Activated CD4-positive, alpha-beta T cell treated with anti-CD3 and anti-CD28 coated beads, Interleukin-2, amount 50 U/mL, for 1 hour (primary cell): Measurements from ENCODE around the gene LIMS1.
"Not testable (repeated sequence)": the region's sequence is repeated elsewhere in the genome, so short reads cannot be mapped to it uniquely, and the experiment has no call there.

ENCODE experiments used
- DNase-seq: peaks from one replicate; pipeline ENCODE4 v3.0.0-alpha.2; 2020

Gene LIMS1, protein sequence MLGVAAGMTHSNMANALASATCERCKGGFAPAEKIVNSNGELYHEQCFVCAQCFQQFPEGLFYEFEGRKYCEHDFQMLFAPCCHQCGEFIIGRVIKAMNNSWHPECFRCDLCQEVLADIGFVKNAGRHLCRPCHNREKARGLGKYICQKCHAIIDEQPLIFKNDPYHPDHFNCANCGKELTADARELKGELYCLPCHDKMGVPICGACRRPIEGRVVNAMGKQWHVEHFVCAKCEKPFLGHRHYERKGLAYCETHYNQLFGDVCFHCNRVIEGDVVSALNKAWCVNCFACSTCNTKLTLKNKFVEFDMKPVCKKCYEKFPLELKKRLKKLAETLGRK

DNA sequence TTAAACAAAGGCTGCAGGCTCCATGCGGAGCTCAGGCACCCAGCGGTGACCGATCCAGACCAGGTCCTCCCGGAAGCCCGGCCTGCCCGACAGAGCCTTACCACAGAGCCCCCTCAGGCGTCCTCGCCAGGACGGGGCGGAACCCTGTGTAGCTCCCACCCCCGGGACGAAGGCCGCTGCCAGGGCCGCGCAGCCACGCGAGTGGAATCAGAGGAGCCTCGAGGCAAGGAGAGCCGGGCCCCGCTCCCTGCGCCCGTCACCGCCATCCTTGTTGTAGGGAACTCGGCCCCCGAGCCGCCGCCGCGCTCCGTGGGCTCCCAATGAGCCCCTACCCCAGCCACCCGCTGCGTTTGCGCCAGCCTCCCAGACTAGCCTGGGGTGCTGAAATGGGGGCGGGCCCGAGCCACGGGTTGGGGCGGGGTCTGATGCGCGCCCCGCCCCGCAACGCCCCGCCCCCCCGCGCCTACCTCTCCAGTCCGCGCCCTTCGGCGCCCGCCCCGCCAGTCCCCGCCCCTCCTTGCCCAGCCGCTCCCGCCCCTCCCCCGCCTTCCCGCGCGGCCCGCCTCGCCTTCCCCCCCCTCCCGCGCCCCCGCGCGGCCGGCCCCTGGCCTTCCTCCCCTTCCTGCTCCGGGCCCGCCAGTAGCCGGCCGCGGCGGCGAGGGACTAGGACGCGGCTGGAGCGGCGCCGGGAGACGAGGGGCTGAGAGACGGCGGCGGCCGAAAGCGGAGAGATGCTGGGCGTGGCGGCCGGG, at the start of gene LIMS1:
Gene LIMS1 (plus strand): TSS at position 639 of the 752 bp plus-strand sequence. CDS start 93 bp downstream, at position 732.
- DNase-seq = peak; percentile 85

DNA sequence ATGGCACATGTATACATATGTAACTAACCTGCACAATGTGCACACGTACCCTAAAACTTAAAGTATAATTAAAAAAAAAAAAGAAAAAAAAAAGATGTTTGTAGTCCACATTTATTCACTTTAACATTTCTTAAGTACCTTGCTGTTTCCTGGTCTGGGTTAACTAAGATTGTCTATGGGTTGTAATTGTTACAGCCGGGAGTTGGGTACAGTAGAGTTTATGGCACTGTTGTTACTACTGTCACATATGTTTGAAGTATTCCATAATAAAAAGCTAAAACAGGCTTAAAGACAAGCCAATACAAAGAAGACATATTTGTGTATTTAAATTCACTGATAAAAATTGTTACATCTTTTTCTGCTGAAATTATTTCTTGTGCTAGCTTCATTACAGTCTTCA, 49.0 kb upstream of the LIMS1 start:
- no peak for DNase-seq

DNA sequence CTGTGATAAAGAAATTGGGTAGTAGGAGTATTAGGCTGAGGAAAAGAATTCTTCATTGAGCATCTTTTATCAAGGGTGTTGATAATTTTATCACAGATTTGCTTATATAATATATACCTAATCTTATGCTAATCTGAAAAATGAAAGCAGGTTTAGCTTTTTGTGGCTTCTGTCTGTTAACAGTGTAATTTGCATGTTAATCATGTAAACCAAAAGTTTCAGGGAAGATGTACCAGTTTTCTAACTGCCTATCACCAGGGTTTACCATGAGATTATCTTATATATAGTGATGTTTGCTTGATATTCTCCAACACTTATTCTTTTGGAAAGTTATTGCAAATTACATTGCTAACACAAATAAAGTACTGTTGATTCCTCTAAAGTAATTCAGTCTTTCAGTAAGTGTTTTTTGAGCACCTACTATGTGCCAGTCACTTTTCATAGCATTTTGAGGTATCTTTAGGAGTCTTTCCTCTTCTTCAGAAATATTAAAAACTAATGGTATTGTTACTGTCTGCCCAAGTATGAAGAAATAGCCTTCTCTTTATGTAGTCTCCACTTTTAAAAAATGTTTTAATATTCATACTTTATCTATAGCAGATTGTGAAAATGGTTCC, 43.7 kb upstream of the LIMS1 start:
- DNase-seq = no peak

DNA sequence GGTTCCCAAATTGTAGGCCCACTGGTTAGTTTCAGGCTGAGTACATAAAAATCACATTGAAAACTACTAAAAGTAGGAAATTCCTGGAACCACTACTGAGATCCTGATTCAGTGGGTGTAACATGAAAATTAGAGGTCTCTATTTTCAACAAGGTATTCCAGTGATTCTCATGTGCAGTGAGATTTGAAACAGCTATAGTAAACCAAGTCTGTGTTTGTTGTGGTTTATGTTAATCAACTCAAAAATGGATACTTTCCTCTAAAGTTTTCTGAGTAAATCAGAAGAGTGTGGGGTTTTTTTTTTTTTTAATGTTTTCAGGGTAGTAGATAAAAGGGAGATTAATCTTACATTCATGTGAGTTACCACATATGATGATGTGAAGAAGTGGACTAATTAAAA, 42.4 kb upstream of the LIMS1 start:
- DNase-seq = no peak

DNA sequence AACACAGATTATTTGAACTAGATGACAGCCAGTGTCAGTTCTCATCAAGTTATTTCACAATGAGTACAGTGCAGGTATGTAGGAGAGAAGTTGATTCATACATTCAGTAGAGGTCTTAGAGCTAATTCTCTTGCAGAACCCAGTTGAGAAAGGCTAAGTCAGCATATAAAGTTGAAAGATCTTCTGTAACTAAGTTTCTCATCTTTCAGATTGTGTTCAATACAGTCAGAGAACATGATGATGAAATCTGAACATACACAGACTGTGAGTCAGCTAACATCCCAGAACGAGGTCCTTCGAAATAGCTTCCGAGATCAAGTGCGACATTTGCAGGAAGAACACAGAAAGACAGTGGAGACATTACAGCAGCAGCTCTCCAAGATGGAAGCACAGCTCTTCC, 41.9 kb upstream of the LIMS1 start:
- no peak for DNase-seq

DNA sequence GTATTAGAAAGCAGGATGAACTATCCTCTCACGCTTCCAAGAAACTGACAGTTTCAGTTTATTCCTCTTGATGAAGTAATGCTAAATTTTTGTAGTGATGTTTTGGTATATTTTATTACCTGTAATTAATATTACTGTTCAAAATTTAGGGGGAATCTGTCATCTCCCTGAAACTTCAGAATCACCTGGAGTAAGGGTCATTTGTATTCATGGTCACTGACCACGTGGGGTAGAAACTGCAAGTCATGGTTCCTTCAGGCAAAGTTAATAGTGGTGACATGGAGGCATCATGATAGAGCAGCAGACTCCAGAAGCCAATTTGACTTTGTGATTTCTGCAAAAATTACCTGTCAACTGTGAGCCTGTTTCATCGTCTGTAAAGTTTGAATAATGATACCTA, 38.1 kb upstream of the LIMS1 start:
- not testable (repeated sequence) for DNase-seq

DNA sequence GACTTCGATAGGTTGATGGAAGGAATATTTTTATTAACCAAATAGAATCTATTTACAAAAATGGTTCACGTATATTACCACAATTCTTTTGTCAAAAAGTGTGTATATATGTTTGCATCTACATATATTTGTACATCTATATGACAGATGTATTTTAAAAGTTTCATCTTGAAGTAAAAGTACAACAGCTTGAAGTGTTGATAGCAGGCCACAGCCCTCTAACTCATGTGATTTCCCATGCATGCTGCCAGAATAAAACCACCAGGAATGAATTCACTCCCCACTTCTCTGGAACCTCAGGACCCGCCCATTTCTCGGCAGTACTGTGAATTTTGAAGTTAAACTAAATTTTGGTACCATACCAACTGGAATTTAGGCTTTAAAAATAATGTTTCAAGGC, 26.6 kb upstream of the LIMS1 start:
- not testable (repeated sequence) for DNase-seq

DNA sequence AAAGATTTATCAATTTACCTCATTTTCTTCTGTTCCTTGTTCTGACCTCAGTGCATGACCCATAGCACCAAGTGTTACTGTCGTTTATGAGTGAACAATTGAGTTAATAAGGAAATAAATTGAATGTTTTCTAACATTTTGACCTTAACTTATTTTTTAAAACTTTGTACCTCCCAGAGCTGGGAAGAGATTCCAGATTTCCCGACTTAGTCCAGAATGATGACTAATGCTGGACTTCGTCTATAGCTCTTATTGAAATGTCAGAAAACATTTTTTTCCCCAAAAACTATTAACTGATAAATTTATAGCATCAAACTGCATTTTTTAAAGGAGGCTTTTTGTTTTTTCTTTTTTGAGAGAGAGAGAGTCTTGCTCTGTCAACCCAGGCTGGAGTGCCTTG, 21.8 kb upstream of the LIMS1 start:
- not testable (repeated sequence) for DNase-seq

DNA sequence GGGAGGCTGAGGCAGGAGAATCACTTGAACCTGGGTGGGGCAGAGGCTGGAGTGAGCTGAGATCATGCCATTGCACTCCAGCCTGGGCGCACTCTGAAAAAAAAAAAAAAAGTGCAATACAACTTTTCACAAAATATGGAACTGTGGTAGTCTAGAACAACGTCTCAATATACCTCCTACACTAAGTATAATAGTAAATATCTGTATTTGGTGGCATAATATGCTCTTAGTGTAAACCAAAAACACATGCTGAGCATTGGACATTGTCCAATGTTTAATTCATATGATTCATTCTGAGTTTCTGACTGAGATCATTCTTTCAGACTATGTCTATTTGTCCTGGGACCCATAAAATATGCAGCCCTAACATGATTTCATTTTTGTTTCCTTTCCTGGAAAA, 19.8 kb upstream of the LIMS1 start:
- DNase-seq = not testable (repeated sequence)

DNA sequence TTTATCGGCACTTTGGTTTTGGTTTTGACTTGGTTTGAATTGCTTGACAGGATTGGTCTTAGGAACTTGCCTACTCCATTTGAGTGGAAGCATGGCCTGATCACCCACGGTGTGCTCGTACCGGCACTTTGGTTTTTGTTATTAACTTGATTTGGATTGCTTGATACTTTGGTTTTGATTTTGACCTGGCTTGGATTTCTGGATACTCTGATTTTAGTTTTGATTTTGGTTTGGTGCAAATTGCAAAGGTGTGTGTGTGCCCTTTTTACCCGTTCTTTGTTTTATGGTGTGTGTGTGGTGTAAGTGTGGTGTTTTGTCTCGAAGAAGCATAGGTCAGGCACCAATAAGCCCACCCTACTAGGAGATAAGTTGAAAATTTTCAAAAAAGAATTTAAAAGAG, 9.6 kb upstream of the LIMS1 start:
- not testable (repeated sequence) for DNase-seq

DNA sequence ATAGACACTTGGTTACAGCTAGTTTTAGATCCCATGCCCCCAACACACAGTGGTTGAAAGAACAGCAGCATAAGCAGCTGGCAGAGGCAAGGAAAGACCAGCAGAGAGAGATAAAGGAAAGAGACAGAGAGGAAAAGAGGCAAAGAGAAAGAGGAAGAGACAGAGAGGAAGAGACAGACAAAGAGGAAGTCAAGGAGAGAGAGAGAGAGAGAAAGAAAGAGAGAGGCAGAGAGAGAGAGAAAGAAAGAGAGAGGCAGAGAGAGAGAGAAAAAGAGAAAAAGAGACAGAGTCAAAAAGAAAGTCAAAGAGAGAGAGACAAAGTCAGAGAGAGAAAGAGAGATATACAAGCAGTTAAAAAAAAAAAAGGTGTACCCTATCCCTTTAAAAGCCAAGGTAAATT, 9.0 kb upstream of the LIMS1 start:
- DNase-seq = not testable (repeated sequence)

DNA sequence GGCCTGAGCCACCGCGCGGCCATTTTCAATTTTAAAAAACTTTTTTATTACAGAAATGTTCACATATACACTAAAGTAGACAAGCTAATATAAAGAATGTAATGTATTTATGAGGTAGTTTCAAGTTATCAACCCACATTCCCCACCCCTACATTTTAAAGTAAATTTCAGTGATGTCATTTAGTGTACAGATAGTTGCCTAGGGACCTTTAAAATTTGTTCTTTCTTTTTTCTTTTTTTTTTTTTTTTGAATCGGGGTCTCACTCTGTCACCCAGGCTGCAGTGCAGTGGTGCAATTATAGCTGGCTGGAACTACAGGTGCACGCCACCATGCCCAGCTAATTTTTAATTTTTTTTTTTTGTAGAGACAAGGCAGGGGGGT, 2.6 kb upstream of the LIMS1 start:
- DNase-seq = no peak

DNA sequence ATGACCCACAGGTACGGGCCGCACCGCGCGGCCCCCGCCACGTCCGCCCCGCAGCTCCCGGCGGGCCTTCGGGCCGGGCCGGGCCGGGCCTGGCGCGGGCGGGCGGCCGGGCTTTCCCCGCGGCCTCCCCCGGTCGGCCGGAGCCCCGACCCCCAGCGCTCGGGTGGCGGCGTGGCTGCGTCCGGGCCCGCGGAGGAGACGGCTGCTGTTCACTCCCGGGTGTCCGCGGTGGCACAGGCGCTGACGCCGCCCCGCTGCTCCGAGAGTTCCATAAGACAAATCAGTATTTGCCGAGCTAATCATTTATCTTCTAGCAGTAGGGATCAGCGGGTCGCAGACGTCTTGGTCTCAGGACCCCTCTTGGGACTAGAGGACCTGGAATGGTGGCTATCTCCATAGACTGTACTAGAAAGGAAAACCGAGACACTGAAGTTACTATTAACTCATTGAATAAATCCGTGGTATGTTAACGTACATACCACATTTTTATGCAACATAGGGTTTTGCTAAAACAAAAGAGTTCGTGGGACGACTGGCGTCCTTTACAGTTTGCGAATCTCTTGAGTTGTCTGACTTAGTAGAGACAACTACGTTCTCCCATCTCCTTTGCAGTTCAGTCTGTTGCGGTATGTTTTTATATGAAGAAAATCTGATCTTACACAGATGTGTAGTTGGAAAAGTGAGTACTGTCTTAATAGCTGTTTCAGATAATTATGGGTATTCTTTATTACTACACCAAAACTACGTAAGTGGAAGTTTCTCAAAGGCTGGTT, 500 bp downstream of the LIMS1 start:
- DNase-seq = peak; percentile 32

DNA sequence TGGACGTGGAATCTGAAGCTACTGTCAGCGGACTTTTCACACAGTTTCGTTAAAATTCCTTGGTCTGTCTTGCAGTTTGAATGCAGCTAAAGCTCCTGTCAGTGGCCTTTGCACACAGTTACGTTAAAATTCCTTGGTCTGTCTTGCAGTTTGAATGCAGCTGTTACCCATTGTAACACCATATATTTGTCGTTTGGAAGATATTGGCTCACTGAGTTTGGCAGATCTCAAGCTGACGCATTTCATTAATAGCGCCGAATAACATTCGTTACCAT, 1.0 kb downstream of the LIMS1 start:
- DNase-seq = no peak

DNA sequence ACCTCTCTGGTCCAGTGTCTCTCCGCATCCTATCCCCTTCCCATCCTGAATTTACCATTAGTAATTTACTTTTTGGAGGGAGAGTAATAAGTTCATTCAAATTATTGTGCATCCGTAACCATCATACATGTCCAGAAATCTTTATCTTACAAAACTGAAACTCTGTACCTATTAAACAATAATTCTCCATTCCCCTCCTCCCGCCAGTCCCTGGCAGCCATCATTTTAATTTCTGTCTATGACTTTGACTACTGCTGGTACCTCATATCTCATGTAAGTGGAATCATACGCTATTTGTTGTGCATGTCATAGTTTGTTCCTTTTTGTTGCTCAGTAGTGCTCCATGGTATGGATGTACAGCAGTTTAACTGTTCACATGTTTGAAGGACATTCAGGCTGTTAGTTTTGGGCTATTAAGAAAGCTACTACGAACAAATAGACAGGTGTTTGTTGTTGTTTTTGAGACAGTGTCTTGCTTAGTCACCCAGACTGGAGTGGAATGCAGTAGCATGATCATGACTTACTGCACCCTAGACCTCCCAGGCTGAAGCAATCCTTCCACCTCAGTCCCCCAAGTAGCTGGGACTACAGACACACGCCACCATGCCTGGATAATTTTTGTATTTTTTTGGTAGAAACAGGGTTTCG, 2.0 kb downstream of the LIMS1 start:
- no peak for DNase-seq

DNA sequence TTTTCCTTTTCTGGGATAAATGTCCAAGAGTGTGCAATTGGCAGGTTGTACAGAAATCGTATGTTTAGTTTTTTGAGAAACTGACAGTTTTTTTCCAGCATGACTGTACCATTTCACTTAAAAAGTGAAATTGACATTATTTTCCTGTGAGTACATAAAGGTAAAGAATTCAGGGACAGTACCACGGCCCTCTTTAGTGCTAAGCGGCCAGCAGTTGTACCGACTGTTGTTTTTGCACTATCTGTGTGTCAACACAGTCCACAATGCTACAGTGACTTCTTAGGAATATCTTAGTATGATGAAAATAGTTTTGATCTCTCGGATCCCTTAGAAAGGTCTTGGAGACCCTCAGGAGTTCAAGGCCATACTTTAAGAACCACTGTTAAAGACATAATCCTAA, 2.6 kb downstream of the LIMS1 start:
- DNase-seq = no peak

DNA sequence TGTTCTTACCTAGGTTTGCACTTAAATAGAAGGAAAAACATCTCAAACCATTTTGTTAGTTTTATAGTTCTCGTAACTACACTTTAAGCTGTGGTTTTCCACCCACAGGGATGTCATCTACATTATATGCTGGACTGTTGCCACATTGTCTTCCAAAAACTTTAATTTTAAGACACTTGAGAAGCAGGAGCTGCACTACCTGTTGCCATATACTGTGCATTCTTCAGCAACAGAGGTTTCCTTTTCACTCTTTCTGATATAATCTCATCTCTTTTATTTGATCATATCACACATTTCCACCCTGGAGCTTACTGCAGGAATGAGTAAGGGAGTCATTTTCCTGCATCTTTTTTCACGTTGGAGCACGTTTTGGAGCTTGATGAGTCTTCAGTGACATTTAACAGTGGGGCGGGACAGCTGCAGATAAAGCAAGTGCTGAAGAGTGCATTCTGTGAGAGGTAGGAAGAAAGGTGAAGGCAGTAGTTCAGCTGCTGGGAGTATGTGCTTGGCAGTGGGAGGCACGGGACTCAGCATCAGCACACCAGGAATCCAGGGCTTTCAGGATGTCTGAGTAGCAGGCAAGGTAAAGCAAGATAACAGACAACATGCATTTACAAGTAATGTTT, 3.8 kb downstream of the LIMS1 start:
- DNase-seq = no peak

DNA sequence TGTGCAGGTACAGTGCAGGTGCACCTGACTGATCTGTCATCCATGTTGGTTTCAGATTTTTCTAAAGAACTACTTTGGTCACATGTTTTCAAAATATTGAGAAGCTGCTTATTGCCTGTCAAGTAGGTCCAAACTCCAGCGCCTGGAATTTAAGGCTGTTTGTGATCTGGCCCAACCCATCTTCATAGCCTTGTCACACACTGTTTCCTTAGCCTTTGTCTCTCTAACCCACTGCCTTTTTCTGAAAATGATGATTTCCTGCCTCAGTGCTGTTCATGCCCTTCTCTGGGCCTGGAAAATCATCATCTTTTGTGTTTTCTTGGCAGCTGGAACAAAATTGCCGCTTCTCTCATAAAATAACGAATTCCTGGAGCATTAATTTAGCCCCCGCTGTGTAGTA, 7.2 kb downstream of the LIMS1 start:
- no peak for DNase-seq

DNA sequence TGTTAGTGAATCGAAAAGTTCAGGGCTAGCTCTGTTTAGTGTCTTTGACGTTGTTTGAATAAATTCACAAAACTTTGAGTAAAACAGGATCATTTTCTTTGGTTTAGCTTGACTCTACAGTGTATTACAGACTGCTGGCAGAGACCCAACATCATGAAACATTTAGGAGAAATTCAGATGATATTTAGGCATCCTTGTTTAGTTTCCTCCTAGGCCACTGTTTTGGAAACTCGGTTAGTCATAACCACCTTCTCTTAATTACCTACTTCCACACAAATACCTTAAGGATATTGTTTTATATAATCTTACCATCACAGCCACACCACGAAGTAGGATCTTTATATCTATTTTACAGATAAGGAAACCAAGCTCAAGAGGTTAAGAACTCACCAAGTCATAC, 7.8 kb downstream of the LIMS1 start:
- no peak for DNase-seq

DNA sequence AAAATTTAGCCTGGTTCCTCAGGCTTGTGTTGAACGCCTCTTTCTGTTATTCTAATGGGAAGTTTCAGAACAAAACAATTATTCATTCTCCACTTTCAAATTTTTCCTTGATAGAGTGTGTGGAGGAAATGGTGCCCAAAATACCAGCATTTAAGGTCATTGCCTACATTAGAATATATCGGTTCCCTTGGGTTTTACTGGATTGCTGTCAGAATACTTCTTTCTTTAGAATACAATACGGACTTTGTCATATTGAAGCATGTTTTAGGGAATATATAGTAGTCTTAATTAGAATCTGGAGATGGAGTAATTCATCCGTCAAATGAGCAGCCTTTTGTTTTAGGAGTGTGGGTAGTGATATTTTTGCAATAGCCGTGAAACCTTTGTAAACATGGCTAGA, 13.3 kb downstream of the LIMS1 start:
- DNase-seq = no peak

DNA sequence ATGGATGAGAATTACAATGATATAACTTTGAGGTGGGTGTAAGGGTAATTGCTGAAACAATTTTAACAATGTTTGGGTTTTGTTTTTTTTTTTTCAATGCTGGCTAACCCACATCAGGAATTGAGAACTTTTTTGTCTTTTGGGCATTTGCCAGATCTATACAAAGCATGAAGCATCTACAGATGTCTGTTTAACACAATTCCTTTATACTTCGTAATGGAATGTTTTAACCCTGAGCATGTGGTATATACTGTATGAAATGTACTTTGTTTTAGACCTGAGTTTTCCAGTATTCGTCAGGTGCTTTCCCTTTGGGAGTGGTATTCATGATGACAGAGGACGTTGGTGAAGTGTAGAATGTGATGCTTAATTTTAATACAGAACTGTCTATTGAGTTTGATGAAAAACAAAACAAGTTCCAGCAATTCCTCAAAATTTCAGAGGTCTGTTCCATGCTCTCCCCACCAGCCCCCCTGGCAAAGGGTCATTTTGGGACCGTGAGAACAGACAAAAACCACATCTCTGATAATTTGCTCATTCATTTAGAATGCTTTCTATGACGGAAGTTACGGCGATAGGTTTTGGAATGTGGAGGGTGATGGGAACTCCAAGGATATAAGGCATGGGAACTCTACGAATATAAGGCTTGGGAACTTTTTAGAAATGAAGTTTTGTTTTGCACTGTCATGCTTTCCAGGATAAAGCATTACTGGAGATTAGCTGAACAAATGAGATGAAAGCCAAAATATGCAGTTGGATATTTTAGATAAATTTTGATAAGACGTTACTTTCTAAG, 14.1 kb downstream of the LIMS1 start:
- no peak for DNase-seq

DNA sequence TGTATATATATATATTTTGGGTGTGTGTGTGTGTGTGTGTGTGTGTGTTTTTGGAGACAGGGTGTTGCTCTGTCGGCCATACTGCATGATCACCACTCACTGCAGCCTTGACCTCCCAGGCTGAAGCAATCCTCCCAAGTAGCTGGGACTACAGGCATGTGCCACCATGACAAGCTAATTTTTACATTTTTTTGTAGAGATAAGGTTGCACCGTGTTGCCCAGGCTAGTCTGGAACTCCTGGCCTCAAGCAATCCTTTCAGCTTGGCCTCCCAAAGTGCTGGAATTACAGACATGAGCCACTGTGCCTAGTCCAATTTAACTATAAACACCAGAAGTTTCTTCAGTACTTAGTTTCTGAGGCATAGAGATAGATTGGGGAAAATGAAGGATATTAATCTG, 18.3 kb downstream of the LIMS1 start:
- no peak for DNase-seq
